Measurements from ENCODE around the gene REPS1.

- TF ChIP-seq, protein P1, sequence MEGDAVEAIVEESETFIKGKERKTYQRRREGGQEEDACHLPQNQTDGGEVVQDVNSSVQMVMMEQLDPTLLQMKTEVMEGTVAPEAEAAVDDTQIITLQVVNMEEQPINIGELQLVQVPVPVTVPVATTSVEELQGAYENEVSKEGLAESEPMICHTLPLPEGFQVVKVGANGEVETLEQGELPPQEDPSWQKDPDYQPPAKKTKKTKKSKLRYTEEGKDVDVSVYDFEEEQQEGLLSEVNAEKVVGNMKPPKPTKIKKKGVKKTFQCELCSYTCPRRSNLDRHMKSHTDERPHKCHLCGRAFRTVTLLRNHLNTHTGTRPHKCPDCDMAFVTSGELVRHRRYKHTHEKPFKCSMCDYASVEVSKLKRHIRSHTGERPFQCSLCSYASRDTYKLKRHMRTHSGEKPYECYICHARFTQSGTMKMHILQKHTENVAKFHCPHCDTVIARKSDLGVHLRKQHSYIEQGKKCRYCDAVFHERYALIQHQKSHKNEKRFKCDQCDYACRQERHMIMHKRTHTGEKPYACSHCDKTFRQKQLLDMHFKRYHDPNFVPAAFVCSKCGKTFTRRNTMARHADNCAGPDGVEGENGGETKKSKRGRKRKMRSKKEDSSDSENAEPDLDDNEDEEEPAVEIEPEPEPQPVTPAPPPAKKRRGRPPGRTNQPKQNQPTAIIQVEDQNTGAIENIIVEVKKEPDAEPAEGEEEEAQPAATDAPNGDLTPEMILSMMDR (IDR thresholded peaks at IDR 0.05), result no peak
- no peak for TF ChIP-seq POLR2A (IDR thresholded peaks at IDR 0.05)
Measured at GRCh38 chr6:139019722-139020121, 31.7 kb upstream of the REPS1 start.
